Uterus (tissue), 4 donors: ENCODE measurements around the gene HOXC4. TPM values are rescaled to one million over a fixed set of nuclear protein-coding genes. Genes with fewer than 3 reads are reported as not detected.
A peak's percentile ranks its signal among the peaks of the same experiment; 100 is the strongest.

Experiments
- DNase-seq, 2 donors: peaks; one replicate each; pipeline ENCODE4 v3.0.0-alpha.2; 2019 to 2020
- H3K27ac ChIP-seq, 2 donors: fragments of 200-600 bp; sonication (generic); 1 replicate in 1 of 2; 2 replicates in 1 of 2; pipeline ENCODE4 v1.5.1; 2016 to 2018
- H3K27me3 ChIP-seq, 2 donors: fragments of 200-600 bp; sonication (generic); one replicate each; pipeline ENCODE4 v1.5.1; 2018 to 2019; ENCODE audit warnings: control low read depth in 1 of 2
- H3K36me3 ChIP-seq, 2 donors: fragments of 200-600 bp; sonication (generic); one replicate each; pipeline ENCODE4 v1.5.1; 2019; ENCODE audit warnings: control low read depth in 1 of 2
- H3K4me1 ChIP-seq, 2 donors: fragments of 200-600 bp; sonication (generic); one replicate each; pipeline ENCODE4 v1.5.1; 2018 to 2019; ENCODE audit warnings: control low read depth in 1 of 2
- H3K4me3 ChIP-seq, 2 donors: fragments of 200-600 bp; sonication (generic); 1 replicate in 1 of 2; 2 replicates in 1 of 2; pipeline ENCODE4 v1.5.1; 2018 to 2019; ENCODE audit warnings: mild to moderate bottlenecking in 1 of 2
- H3K9me3 ChIP-seq, 2 donors: fragments of 200-600 bp; sonication (generic); one replicate each; pipeline ENCODE4 v1.5.1; 2019; ENCODE audit warnings: control low read depth in 1 of 2
- POLR2A ChIP-seq, 2 donors: fragments of 450-650 bp; IDR thresholded peaks; one replicate each; pipeline ENCODE4 v1.6.1; 2016; ENCODE audit warnings: antibody characterized with exemption in 2 of 2, mild to moderate bottlenecking in 1 of 2, moderate library complexity in 1 of 2
- intact Hi-C: fragments of 100-400 bp; cut with DNase I; formaldehyde crosslinking; loops from one replicate; pipeline ENCODE4 v1.15.1; 2023; ENCODE audit warnings: low total_unique reads
- total RNA-seq, 4 donors: library from RNA; depleted of rRNA in 3 of 4; stranded (reverse); fragments of >200 nt in 3 of 4; gene quantifications; one replicate each; pipeline versions ENCODE4 v1.1.0 to v1.2.4, GENCODE V29; 2014 to 2023
- TF ChIP-seq, protein P1 (sequence below), 4 experiments: fragments of 200-600 bp in 2 of 4; fragments of 450-650 bp in 2 of 4; sonication (generic) in 2 of 4; IDR thresholded peaks; one replicate each; pipeline ENCODE4 v1.5.1; 2016 to 2019; ENCODE audit warnings: antibody characterized with exemption in 4 of 4, mild to moderate bottlenecking in 2 of 4, moderate library complexity in 1 of 4
- donor health status: DM: yes; HTN: yes; CAD: no.

The HOXC4 gene
- total RNA-seq, 4 donors from 2014 or later = 0.83 to 28.6 (median 1.2) TPM; not detected in 1

DNA sequence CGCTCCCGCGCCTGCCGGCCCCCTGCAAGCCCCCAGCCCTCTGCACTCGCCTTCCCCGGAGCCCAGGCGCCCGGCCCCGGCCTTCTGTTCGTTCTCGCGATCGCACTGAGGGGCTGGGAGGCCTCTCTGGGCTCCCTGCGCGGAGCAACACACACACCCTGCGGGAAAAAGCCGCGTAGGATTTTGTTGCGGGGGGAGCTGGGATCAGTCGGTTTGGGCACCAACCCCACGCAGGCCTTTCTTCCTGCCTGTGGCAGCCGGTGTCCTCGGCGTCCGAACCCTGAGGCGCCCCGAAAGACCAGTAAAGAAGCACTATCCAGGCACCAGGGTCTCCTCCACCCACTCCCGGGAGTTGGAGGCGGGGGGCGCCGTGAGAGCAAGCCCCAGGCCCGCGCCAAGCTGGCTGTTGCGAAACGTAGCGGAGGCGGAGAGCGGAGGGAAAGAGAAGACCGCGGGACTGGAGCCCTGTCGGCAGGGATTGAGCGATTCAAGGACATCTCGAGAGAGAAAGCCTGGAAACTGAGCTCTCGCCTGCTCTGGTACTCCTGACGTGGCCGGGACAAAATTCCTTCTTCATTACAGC lies 22.7 kb upstream of the HOXC4 start:
- Histone ChIP-seq H3K27me3 (peaks cover 0 to 13% of the 10 kb centered on the region in 2 donors), H3K36me3 (no peaks in the 10 kb centered on the region), H3K9me3 (no peaks in the 10 kb centered on the region), H3K4me1 (no peaks in the 10 kb centered on the region), H3K27ac (no peak overlapping the region), H3K4me3 (peak overlapping the region in 1 of 2 donors; percentile 19)
- intact Hi-C loops = no loop called here
- TF ChIP-seq, protein P1, sequence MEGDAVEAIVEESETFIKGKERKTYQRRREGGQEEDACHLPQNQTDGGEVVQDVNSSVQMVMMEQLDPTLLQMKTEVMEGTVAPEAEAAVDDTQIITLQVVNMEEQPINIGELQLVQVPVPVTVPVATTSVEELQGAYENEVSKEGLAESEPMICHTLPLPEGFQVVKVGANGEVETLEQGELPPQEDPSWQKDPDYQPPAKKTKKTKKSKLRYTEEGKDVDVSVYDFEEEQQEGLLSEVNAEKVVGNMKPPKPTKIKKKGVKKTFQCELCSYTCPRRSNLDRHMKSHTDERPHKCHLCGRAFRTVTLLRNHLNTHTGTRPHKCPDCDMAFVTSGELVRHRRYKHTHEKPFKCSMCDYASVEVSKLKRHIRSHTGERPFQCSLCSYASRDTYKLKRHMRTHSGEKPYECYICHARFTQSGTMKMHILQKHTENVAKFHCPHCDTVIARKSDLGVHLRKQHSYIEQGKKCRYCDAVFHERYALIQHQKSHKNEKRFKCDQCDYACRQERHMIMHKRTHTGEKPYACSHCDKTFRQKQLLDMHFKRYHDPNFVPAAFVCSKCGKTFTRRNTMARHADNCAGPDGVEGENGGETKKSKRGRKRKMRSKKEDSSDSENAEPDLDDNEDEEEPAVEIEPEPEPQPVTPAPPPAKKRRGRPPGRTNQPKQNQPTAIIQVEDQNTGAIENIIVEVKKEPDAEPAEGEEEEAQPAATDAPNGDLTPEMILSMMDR (IDR thresholded peaks at IDR 0.05) = no peak
- TF ChIP-seq POLR2A (IDR thresholded peaks at IDR 0.05) = no peak
- no peak for DNase-seq

DNA sequence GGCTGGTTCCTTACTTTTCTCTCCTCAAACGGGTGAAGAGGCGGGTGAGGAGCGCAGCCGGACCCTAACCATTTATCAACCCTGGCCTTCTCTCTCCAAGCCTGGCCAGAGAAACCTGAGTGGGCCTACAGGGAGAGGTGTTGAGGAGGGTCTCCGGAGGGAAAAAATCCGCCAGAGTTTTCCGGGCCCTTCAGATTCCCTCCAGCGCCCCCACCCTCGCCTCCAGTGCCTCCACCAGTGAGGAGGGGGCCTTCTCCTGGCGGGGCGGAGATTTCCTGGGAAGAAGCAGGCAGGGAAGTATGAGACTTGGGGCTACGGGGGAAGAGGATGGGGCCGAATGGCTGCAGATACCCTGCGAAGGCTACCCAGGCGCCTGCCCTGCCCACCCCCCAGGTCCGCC lies 22.2 kb upstream of the HOXC4 start:
- H3K27me3 ChIP-seq = peaks cover 0 to 10% of the 10 kb centered on the region in 2 donors
- H3K27ac ChIP-seq = no peak overlapping the region
- H3K9me3 ChIP-seq = no peaks in the 10 kb centered on the region
- no peaks in the 10 kb centered on the region for H3K36me3 ChIP-seq
- no peaks in the 10 kb centered on the region for H3K4me1 ChIP-seq
- TF ChIP-seq, protein P1 (IDR thresholded peaks at IDR 0.05) = no peak
- TF ChIP-seq POLR2A (IDR thresholded peaks at IDR 0.05) = no peak
- H3K4me3 ChIP-seq = peak overlapping the region in 1 of 2 donors; percentile 19
- no peak for DNase-seq
- intact Hi-C loops = no loop called here

DNA sequence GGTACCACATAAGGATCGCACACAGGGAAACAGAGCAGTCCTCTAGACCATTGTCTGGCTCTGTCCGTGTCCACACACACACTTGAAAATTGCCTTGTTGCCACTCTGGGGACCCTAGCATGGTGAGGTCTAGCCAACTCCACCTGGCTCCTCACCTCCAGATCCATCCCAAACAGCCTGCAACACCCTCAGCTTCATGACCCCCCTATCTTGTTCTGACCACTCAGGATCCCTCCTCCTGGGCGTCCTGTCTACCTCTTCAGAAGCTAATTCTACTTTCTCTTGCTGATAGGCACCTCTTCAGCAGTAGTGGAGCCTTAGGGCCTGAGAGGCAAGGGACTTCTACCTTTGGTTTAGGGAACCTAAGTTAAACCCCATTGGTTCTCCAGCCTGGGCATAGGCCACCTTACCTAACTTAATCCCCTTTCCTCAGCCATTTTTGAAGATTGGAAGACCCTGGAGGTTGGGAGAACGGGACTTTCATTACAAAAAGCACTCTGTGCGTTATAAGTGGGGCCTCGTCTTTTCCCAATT lies 21.5 kb upstream of the HOXC4 start:
- intact Hi-C loops = no loop called here
- no peaks in the 10 kb centered on the region for H3K36me3 ChIP-seq
- DNase-seq = no peak
- no peaks in the 10 kb centered on the region for H3K4me1 ChIP-seq
- H3K27me3 ChIP-seq = peaks cover 0 to 8% of the 10 kb centered on the region in 2 donors
- H3K4me3 ChIP-seq = no peak overlapping the region
- H3K27ac ChIP-seq = no peak overlapping the region
- H3K9me3 ChIP-seq = no peaks in the 10 kb centered on the region
- no peak for TF ChIP-seq POLR2A (IDR thresholded peaks at IDR 0.05)
- TF ChIP-seq, protein P1 (IDR thresholded peaks at IDR 0.05) = no peak

DNA sequence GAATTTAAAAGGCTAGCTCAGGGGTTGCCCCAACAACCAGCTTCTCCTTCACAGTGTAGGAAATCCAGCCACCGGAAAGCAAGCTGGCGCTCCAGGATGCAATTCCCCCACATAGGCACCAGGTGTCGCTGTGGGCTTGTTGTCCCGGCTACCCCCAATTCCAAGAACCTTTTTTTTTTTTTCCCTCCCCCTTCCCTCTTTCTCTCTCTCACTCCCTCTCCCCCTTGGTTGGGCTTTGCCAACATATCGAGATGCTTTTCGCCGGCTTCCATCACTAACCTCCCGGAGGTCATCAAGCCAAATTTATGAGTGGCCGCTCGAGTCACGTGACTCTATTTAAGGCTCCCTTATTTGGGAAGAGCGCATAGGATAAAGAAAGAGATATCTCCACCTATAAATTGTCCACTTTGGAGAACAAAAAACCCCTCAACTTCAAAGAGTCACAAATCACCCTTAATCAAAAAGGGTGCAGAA lies 21.0 kb upstream of the HOXC4 start, which contains the start of gene HOXC5:
Gene HOXC5, plus strand, starts transcription at position 424 of the 474 bp plus-strand sequence. CDS start 73 bp downstream, outside the sequence.
- TF ChIP-seq POLR2A (IDR thresholded peaks at IDR 0.05) = no peak
- TF ChIP-seq, protein P1 (IDR thresholded peaks at IDR 0.05) = peak; percentile 77 to 98 (median 89)
- Histone ChIP-seq H3K9me3 (no peaks in the 10 kb centered on the region), H3K36me3 (no peaks in the 10 kb centered on the region), H3K27me3 (peaks cover 0 to 3% of the 10 kb centered on the region in 2 donors), H3K27ac (no peak within 1 kb of the TSS), H3K4me1 (no peaks in the 10 kb centered on the region), H3K4me3 (peak within 1 kb of the TSS; percentile 4 to 39)
- intact Hi-C loops = no loop called here
- DNase-seq = peak; percentile 62 to 83
